SW480 (cell line): ENCODE measurements around the gene DNAJC18.
"Not testable (repeated sequence)": the region's sequence is repeated elsewhere in the genome, so short reads cannot be mapped to it uniquely, and the experiment has no call there.

Experiments used
- DNase-seq: peaks from one replicate; pipeline ENCODE4 v3.0.0-alpha.2; 2016; ENCODE audit warnings: low spot score

The DNAJC18 gene

DNA sequence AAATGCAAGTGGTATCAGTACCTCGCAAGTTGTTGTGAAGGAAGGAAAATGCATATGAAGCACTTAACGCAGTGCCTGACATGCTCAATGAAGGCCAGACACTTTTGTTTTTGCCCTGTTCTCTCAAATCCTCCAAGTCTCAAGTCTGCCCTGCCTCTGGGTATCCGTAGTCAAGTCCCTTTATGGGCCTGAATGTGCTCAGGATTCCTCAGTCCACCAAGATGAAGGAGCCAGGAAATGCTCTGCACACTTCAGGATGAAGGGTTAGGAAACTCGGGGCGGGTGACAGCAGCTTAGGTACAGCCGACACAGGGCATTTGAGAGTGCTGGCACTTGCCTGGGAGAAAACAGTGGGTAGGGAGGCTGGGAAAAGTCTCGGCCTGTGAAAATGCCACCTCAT lies 21.9 kb upstream of the DNAJC18 start:
- DNase-seq = no peak

DNA sequence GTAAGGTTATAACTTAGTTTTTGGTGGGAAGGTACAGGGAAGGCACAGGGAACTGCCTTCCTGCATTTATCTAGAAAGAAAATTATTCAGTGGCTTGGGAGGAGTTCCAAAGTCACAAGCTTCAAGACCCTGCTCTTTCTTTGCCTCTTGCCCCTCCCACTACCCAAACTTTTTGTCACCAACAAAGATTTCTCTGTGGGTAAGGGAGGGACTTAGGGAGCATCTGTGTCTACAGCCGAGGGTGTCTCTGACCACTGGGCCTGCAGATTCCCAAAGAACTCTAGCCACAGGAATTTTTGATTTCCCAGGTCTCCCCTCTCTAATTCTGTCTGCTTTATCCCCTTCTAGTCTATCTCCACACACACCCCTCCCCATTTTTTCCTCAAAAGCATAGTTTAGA lies 21.1 kb upstream of the DNAJC18 start:
- DNase-seq = no peak

DNA sequence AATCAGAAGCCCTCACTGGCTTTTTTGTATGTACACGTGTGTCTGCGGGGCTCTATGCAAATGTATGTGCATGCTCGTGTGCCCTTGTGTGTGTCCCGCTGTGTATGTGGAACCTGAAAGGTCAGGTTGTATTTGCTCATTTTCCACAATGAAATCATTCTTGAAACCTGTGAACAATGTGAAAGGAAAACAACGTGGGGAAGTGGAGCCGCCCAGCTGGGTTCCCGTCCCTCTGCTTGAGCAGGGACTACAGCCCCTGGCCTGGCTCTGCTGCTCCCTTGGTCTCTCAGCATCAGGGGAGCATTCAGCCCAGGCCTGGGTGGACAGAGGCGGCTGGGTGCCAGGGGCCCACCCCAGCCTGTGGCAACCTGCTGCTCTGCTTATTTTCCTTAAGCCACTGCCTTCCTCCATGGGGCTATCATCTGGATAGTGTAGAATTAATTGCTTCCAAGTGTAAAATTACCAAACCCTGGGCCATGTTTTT lies 20.2 kb upstream of the DNAJC18 start:
- DNase-seq = no peak

DNA sequence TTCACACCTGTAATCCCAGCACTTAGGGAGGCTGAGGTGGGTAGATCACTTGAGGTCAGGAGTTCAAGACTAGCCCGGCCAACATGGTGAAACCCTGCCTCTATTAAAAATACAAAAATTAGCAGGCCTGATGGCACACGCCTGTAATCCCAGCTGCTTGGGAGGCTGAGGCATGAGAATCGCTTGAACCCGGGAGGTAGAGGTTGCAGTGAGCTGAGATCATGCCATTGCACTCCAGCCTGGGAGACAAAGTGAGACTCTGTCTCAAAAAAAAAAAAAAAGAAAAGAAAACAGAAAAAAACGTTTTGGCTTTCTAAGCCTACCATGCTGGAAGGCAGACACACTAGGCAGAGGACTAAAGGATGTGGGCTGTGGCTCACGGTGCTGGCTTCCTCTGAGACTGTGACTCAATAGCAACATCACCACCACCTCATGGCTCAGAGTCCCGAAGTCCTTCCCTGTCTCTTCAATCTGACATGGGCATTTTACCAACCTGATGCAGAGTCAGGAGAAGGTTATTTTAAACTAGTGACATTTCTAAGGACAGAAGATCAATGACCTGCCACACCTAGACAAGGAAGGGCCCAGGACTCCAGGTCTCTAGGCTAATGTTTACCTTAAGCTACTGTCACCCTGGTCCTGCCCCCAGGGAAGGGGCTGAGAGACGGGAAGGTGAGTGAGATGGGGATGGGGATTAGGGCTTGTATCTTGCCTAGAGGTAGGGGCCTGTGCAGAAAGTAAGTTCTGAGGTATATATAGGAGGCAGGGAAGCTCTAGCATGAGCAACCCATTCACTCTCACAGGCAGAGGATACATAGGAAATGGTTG lies 19.5 kb upstream of the DNAJC18 start:
- no peak for DNase-seq

GRCh38 chr5:139457653-139458306 lies 18.5 kb upstream of the DNAJC18 start:
- DNase-seq = no peak

- no peak for DNase-seq
These were observed 17.9 kb upstream of the DNAJC18 start for GRCh38 chr5:139457241-139457640.

DNA sequence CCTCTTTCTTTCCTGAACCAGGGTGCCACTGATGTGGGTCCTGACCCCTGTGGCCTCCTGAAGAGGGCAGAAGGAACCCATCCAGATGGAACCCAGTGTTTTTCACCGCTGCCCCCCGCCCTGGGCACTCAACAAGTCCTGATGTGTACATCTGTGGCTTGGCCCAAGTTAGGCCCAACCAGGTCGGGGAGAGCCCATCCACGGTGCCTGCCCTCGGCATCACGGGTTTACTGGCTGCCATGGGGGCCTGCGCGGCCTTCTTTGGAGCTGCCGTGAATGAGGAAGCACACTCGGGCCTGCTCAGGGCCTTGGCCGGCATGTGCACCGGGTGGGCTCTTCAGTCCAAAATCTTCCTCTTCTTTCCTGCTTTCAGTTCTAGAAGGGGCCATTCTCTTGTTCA lies 17.5 kb upstream of the DNAJC18 start:
- DNase-seq = no peak

- DNase-seq = no peak
These were observed 15.4 kb upstream of the DNAJC18 start for GRCh38 chr5:139454568-139455290.

GRCh38 chr5:139453683-139454567 lies 14.6 kb upstream of the DNAJC18 start:
- no peak for DNase-seq

- DNase-seq = no peak
These were observed 12.7 kb upstream of the DNAJC18 start for GRCh38 chr5:139451878-139452660.

GRCh38 chr5:139451176-139451575 lies 11.9 kb upstream of the DNAJC18 start:
- no peak for DNase-seq

GRCh38 chr5:139446956-139447779 lies 7.8 kb upstream of the DNAJC18 start:
- no peak for DNase-seq

GRCh38 chr5:139445325-139446170 lies 6.2 kb upstream of the DNAJC18 start:
- DNase-seq = no peak

DNA sequence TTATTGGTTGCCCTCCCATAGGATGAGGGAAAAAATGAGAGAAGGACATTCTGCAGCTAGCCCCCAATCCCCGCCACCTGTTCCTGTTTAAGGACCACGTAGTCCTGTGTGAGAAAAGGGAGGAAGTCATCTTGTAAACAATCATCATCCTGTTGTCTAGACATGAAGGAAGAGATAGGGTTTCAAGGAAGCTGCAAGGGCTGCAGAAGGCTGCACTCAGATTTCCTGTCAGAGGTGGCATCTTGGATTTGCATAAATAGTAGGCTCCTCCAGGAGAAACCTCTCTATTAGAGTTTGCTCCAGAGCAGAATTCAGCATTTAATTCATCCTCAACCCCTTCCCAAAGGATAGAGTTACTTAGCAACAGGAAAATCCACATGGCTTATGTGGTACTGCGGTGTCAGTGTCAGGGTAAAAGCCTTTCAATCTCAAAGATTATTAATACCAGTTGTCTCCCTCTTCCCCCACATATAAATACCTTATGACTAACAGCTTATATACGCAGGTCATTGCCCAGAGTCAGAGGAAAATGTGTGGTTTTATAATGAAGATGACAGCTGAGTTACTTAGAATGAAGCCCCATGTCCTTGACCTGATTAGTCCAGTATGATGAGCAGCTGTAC lies 4.6 kb upstream of the DNAJC18 start:
- peak; percentile 43 for DNase-seq

DNA sequence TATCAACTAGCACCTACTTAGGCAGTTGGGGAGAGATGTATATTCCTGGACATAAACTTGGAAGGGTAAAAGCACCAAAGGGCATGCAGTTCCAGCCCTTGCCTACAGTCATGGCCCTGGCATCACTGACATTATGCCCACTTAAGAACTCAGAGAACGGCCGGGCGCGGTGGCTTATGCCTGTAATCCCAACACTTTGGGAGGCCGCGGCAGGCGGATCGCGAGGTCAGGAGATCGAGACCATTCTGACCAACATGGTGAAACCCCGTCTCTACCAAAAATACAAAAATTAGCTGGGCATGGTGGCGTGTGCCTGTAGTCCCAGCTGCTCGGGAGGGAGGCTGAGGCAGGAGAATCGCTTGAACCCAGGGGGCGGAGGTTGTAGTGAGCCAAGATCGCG lies 1.1 kb upstream of the DNAJC18 start:
- not testable (repeated sequence) for DNase-seq

GRCh38 chr5:139438707-139439012 lies 665 bp downstream of the DNAJC18 start:
- no peak for DNase-seq

DNA sequence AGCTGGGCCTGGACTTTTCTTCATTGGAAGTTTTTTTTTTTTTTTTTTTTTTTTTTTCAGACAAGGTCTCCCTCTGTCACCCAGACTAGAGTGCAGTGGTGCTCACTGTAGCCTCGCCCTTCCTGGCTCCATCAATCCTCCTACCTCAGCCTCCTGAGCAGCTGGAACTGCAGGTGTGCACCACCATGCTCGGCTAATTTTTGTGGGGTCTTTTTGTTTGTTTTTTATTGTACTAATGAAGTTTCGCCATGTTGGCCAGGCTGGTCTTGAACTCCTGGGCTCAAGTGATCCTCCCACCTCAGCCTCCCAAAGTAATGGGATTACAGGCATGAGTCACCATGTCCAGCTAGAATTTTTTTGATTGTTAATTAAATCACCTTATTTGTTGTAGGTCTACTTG lies 3.6 kb downstream of the DNAJC18 start:
- DNase-seq = no peak

DNA sequence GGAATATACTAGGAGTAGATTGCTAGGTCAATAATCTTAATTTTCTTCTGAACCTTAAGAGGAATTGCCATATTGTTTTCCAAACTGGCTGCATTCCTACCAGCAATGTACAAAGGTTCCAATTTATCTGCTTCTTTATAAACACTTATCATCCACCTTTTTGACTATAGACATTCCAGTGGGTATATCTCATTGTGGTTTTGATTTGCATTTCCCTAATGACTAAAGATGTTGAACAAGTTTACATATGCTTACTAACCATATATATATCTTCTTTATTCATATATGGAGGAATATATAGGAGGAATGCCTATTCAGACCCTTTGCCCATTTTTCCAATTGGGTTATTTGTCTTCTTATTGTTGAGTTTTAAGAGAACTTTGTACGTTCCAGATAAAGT lies 7.6 kb downstream of the DNAJC18 start:
- no peak for DNase-seq

GRCh38 chr5:139430015-139430414 lies 9.3 kb downstream of the DNAJC18 start:
- DNase-seq = no peak
